Measurements from ENCODE around the gene TMEM63B. TPM values are rescaled to one million over a fixed set of nuclear protein-coding genes. Genes with fewer than 3 reads are reported as not detected.
"Not testable (repeated sequence)": the region's sequence is repeated elsewhere in the genome, so short reads cannot be mapped to it uniquely, and the experiment has no call there.

The TMEM63B gene
- total and polyA plus RNA-seq, 11 donors, result 26.2 to 52.9 (median 41.2) TPM

DNA sequence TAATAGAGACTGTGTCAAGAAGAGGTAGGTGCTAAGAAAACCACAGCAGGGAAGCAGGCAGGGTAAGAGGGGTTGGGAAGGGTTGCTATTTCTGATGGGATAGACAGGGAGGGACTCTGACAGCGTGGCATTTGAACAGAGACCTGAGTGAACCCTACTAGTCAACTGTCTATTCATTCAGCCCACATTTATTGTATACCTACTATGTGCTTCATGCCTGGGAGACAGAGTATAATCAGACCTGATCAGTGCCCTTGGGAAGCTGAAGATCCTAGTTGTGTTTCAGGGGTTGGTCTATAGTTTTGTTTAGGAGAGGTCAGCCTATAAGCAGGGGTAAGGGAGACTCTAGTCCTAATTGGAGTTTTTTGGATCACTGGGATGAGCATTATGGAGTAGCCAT is 16.4 kb downstream of the TMEM63B start:
- no peak overlapping the region for H3K27ac ChIP-seq
- no peaks in the 10 kb centered on the region for H3K4me1 ChIP-seq
- DNase-seq, result no peak
- peaks cover 0 to 97% (median 84%) of the 10 kb centered on the region in 9 donors for H3K36me3 ChIP-seq
- H3K27me3 ChIP-seq, result no peaks in the 10 kb centered on the region
- H3K9me3 ChIP-seq, result no peaks in the 10 kb centered on the region
- no peak overlapping the region for H3K4me3 ChIP-seq
- no peak for TF ChIP-seq POLR2A (IDR thresholded peaks at IDR 0.05)
- TF ChIP-seq, protein P1, sequence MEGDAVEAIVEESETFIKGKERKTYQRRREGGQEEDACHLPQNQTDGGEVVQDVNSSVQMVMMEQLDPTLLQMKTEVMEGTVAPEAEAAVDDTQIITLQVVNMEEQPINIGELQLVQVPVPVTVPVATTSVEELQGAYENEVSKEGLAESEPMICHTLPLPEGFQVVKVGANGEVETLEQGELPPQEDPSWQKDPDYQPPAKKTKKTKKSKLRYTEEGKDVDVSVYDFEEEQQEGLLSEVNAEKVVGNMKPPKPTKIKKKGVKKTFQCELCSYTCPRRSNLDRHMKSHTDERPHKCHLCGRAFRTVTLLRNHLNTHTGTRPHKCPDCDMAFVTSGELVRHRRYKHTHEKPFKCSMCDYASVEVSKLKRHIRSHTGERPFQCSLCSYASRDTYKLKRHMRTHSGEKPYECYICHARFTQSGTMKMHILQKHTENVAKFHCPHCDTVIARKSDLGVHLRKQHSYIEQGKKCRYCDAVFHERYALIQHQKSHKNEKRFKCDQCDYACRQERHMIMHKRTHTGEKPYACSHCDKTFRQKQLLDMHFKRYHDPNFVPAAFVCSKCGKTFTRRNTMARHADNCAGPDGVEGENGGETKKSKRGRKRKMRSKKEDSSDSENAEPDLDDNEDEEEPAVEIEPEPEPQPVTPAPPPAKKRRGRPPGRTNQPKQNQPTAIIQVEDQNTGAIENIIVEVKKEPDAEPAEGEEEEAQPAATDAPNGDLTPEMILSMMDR (IDR thresholded peaks at IDR 0.05), result no peak
- no peak for ATAC-seq
- intact Hi-C loops (cut with DNase I), result no loop called here
- WGBS, 4 donors, result 88 to 100% (median 96%) methylated on average over 1 of the region's 1 CpG

DNA sequence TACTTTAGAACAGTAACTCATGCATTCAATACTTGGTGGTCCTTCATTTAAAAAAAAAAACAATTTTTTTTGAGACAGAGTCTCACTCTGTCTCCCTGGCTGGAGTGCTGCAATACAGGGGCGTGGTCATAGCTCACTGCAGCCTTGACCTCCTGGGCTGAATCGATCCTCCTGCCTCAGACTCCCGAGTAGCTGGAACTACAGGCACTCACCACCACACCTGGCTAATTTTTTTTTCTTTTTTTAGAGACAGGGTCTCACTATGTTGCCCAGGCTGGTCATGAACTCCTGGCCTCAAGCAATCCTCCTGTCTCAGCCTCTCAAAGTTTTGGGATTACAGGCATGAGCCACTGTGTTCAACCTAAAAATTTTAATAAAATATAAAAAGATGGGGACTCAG is 17.2 kb downstream of the TMEM63B start:
- H3K9me3 ChIP-seq; DNase-seq; H3K27me3 ChIP-seq; H3K4me3 ChIP-seq; intact Hi-C loops (cut with DNase I); H3K27ac ChIP-seq; H3K4me1 ChIP-seq; ATAC-seq: not testable (repeated sequence)
- WGBS, 4 donors, result 36 to 85% (median 76%) methylated on average over 3 of the region's 3 CpGs
- H3K36me3 ChIP-seq, result peaks cover 0 to 97% (median 87%) of the 10 kb centered on the region in 9 donors

DNA sequence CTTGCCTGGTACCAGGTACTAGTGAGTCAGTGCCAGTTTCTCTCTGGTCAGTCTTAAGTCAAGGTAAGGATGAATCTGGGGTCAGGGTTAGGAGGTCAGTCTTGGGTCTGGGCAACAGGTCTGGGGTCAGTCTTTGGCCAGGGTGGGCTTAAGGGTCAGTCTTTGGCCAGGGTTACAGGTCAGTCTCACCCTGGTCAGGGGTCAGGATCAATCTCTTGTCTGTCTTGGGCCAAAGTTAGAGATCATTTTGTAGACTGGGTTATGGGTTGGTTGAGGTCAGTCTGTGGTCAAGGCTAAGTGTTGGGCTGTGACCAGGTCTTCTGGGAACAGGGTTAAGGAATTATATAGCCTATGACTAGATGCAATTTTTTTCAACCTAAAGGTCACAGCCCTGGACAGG is 18.5 kb downstream of the TMEM63B start:
- Histone ChIP-seq H3K9me3 (no peaks in the 10 kb centered on the region), H3K27me3 (no peaks in the 10 kb centered on the region), H3K36me3 (peaks cover 0 to 92% (median 77%) of the 10 kb centered on the region in 9 donors), H3K27ac (no peak overlapping the region), H3K4me1 (peaks cover 0 to 10% (median 0%) of the 10 kb centered on the region in 12 donors), H3K4me3 (no peak overlapping the region)
- TF ChIP-seq POLR2A (IDR thresholded peaks at IDR 0.05), result no peak
- TF ChIP-seq, protein P1 (IDR thresholded peaks at IDR 0.05), result no peak
- no peak for DNase-seq
- ATAC-seq, result no peak
- intact Hi-C loops (cut with DNase I), result no loop called here

DNA sequence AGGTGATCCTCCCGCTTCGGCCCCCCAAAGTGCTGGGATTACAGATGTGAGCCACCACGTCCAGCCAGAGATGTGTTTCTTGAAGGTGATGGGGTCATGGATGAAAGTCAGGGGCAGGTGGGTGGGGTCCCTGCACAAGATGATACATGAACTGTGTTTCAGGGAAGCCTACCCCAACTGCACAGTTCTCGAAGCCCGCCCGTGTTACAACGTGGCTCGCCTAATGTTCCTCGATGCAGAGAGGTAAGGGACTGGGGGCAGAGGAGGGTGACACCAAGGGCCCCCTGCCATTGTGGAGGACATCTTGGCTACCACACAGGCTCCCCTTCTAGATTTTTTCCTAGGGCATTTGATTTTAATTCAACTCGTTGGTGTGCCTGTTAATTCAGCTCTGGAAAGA is 19.3 kb downstream of the TMEM63B start:
- Histone ChIP-seq H3K27me3 (no peaks in the 10 kb centered on the region), H3K4me1 (peaks cover 0 to 14% (median 3%) of the 10 kb centered on the region in 12 donors), H3K9me3 (no peaks in the 10 kb centered on the region), H3K4me3 (no peak overlapping the region), H3K27ac (no peak overlapping the region), H3K36me3 (peaks cover 0 to 84% (median 69%) of the 10 kb centered on the region in 9 donors)
- no peak for TF ChIP-seq POLR2A (IDR thresholded peaks at IDR 0.05)
- TF ChIP-seq, protein P1 (IDR thresholded peaks at IDR 0.05), result no peak
- WGBS, 4 donors, result 88 to 94% (median 92%) methylated on average over 10 of the region's 10 CpGs
- intact Hi-C loops (cut with DNase I), result no loop called here
- DNase-seq (no peak), ATAC-seq (no peak)

DNA sequence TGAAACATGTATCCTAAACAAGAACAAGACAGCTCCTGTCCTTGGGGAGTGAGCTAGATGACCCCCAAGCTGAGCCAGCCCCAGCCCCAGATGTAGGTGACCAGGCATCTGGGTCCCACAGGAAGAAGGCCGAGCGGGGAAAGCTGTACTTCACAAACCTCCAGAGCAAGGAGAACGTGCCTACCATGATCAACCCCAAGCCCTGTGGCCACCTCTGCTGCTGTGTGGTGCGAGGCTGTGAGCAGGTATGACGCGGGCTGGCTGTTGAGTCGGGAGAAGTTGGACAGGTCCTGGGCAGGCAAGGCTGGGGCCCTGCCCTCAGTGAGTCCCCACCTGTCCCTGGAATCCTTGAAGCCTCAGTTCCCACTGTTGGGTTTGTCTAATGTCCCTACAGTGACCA is 19.9 kb downstream of the TMEM63B start:
- TF ChIP-seq, protein P1 (IDR thresholded peaks at IDR 0.05), result no peak
- TF ChIP-seq POLR2A (IDR thresholded peaks at IDR 0.05), result no peak
- DNase-seq, result no peak
- no peak for ATAC-seq
- Histone ChIP-seq H3K4me3 (no peak overlapping the region), H3K9me3 (no peaks in the 10 kb centered on the region), H3K27me3 (no peaks in the 10 kb centered on the region), H3K4me1 (peaks cover 0 to 18% (median 6%) of the 10 kb centered on the region in 12 donors), H3K27ac (no peak overlapping the region), H3K36me3 (peaks cover 0 to 78% (median 63%) of the 10 kb centered on the region in 9 donors)
- intact Hi-C loops (cut with DNase I), result no loop called here
- WGBS, 4 donors, result 74 to 93% (median 89%) methylated on average over 7 of the region's 7 CpGs

All from heart left ventricle (tissue), 16 donors.